Measurements from ENCODE around the gene NPAS3. TPM values are rescaled to one million over a fixed set of nuclear protein-coding genes. Genes with fewer than 3 reads are reported as not detected.

NPAS3 gene
- polyA plus RNA-seq, 2 of the 4 experiments (the other 2 are of a cell fraction), result not detected

- Histone ChIP-seq H3K4me2 (no peak overlapping the region), H3K4me1 (no peaks in the 10 kb centered on the region), H3K27ac (no peak overlapping the region), H3K4me3 (no peak overlapping the region), H3K9me3 (no peaks in the 10 kb centered on the region)
- FAIRE-seq, result no peak
- no peak for ATAC-seq
- ChIA-PET POLR2A (no interaction called here), CTCF (no interaction called here)
- no peak for TF ChIP-seq HDAC2 (IDR thresholded peaks at IDR 0.05)
- TF ChIP-seq HMGXB4 (CRISPR knock-in tag; IDR thresholded peaks at IDR 0.05; ENCODE audit: borderline replicate concordance), result no peak
- TF ChIP-seq JUN (IDR thresholded peaks at IDR 0.05), result no peak
- no peak for TF ChIP-seq HOXB5 (CRISPR knock-in tag; IDR thresholded peaks at IDR 0.05)
- TF ChIP-seq ZC3H11A (IDR thresholded peaks at IDR 0.05), result no peak
- no peak for TF ChIP-seq MYC (IDR thresholded peaks at IDR 0.05; ENCODE audit: borderline replicate concordance, low read length)
- TF ChIP-seq GATA3 (IDR thresholded peaks at IDR 0.05; ENCODE audit: borderline replicate concordance), result no peak
- no peak for TF ChIP-seq ZSCAN20 (CRISPR knock-in tag; IDR thresholded peaks at IDR 0.05)
- TF ChIP-seq BHLHE40 (IDR thresholded peaks at IDR 0.05; ENCODE audit: low read depth, low read length), result no peak
- no peak for TF ChIP-seq NFE2L2 (conservative IDR thresholded peaks at IDR 0.05; ENCODE audit: low read length)
- TF ChIP-seq RCOR1 (IDR thresholded peaks at IDR 0.05; ENCODE audit: low read depth, low read length), result no peak
- TF ChIP-seq MAFK (IDR thresholded peaks at IDR 0.05; ENCODE audit: partially characterized antibody), result no peak
- no peak for TF ChIP-seq USF2 (IDR thresholded peaks at IDR 0.05)
- TF ChIP-seq RNF2 (IDR thresholded peaks at IDR 0.05; ENCODE audit: borderline replicate concordance, low read depth), result no peak
- no peak for TF ChIP-seq ZFP36 (IDR thresholded peaks at IDR 0.05; ENCODE audit: borderline replicate concordance, partially characterized antibody)
- TF ChIP-seq CEBPB (IDR thresholded peaks at IDR 0.05), result no peak
- TF ChIP-seq EHMT2 (IDR thresholded peaks at IDR 0.05; ENCODE audit: low read depth), result no peak
- no peak for TF ChIP-seq ZNF302 (CRISPR knock-in tag; IDR thresholded peaks at IDR 0.05)
- WGBS (ENCODE audit: missing lambda C conversion rate), result 16% methylated on average over 2 of the region's 2 CpGs
- DNase-seq (ENCODE audit: low read depth in 1 of 2, low spot score in 1 of 2), result no peak
Measured at GRCh38 chr14:33123281-33123680, 184.6 kb downstream of the NPAS3 start.

GRCh38 chr14:33126433-33126832 lies 187.8 kb downstream of the NPAS3 start:
- TF ChIP-seq SMC3 (IDR thresholded peaks at IDR 0.05) (no peak), HES2 (IDR thresholded peaks at IDR 0.05) (no peak), NPAS2 (CRISPR knock-in tag; IDR thresholded peaks at IDR 0.05; ENCODE audit: borderline replicate concordance) (no peak), EHF (CRISPR knock-in tag; IDR thresholded peaks at IDR 0.05) (no peak), MYC (IDR thresholded peaks at IDR 0.05; ENCODE audit: borderline replicate concordance, low read length) (no peak), ZFP36 (IDR thresholded peaks at IDR 0.05; ENCODE audit: borderline replicate concordance, partially characterized antibody) (no peak), ESRRA (IDR thresholded peaks at IDR 0.05; ENCODE audit: borderline replicate concordance, low read length) (no peak)
- no peak for FAIRE-seq
- Histone ChIP-seq H3K9me3 (no peaks in the 10 kb centered on the region), H3K4me3 (no peak overlapping the region), H3K4me1 (no peaks in the 10 kb centered on the region), H3K27ac (no peak overlapping the region), H3K4me2 (no peak overlapping the region)
- CTCF ChIA-PET, result no interaction called here
- POLR2A ChIA-PET, result no interaction called here
- ATAC-seq, result no peak
- DNase-seq (ENCODE audit: low read depth in 1 of 2, low spot score in 1 of 2), result no peak
- 19% methylated on average over 1 of the region's 1 CpG for WGBS (ENCODE audit: missing lambda C conversion rate)

- ChIA-PET POLR2A (no interaction called here), CTCF (no interaction called here)
- no peaks in the 10 kb centered on the region for H3K9me3 ChIP-seq
- 0% methylated on average over 1 of the region's 1 CpG for WGBS (ENCODE audit: missing lambda C conversion rate)
- H3K4me2 ChIP-seq, result no peak overlapping the region
- H3K27ac ChIP-seq, result no peak overlapping the region
- H3K4me1 ChIP-seq, result no peaks in the 10 kb centered on the region
- no peak for TF ChIP-seq RFX5 (IDR thresholded peaks at IDR 0.05)
- TF ChIP-seq RCOR1 (IDR thresholded peaks at IDR 0.05; ENCODE audit: low read depth, low read length), result no peak
- no peak for TF ChIP-seq MAX (IDR thresholded peaks at IDR 0.05)
- no peak for TF ChIP-seq NFE2L2 (conservative IDR thresholded peaks at IDR 0.05; ENCODE audit: low read length)
- TF ChIP-seq KDM1A (IDR thresholded peaks at IDR 0.05; ENCODE audit: low read depth), result no peak
- no peak for TF ChIP-seq JUNB (IDR thresholded peaks at IDR 0.05)
- no peak for TF ChIP-seq FOSB (CRISPR knock-in tag; IDR thresholded peaks at IDR 0.05)
- TF ChIP-seq HMGXB4 (CRISPR knock-in tag; IDR thresholded peaks at IDR 0.05; ENCODE audit: borderline replicate concordance), result no peak
- TF ChIP-seq PHF8 (IDR thresholded peaks at IDR 0.05; ENCODE audit: borderline replicate concordance, low read depth), result no peak
- TF ChIP-seq NR3C1 (IDR thresholded peaks at IDR 0.05), result no peak
- H3K4me3 ChIP-seq, result no peak overlapping the region
- DNase-seq (ENCODE audit: low read depth in 1 of 2, low spot score in 1 of 2) (no peak), FAIRE-seq (no peak), ATAC-seq (no peak)
Measured at GRCh38 chr14:33127531-33127930, 188.9 kb downstream of the NPAS3 start.

All from A549 (cell line).